BE2C (cell line): ENCODE results near the gene LAMTOR1.

Source experiments
- DNase-seq: peaks from one replicate; pipeline ENCODE4 v3.0.0-alpha.2; 2020
- H3K27me3 ChIP-seq: fragments of 250-450 bp; sonication (Bioruptor Pico); 2 replicates; pipeline ENCODE4 v1.5.1; 2020; ENCODE audit warnings: mild to moderate bottlenecking
- H3K36me3 ChIP-seq: fragments of 250-450 bp; sonication (Bioruptor Pico); 2 replicates; pipeline ENCODE4 v1.5.1; 2020; ENCODE audit warnings: mild to moderate bottlenecking
- H3K4me1 ChIP-seq: fragments of 250-450 bp; sonication (Bioruptor Pico); 2 replicates; pipeline ENCODE4 v1.5.1; 2020
- H3K4me3 ChIP-seq: 2 replicates; pipeline ENCODE4 v1.5.1; 2011; ENCODE audit warnings: low read depth, low read length
- H3K9me3 ChIP-seq: fragments of 250-450 bp; sonication (Bioruptor Pico); 2 replicates; pipeline ENCODE4 v1.5.1; 2020
- TF ChIP-seq, protein P1 (sequence below): IDR thresholded peaks from 2 replicates; pipeline ENCODE4 v1.5.1; 2012; ENCODE audit warnings: mild to moderate bottlenecking, low read depth, low read length

LAMTOR1 gene

DNA sequence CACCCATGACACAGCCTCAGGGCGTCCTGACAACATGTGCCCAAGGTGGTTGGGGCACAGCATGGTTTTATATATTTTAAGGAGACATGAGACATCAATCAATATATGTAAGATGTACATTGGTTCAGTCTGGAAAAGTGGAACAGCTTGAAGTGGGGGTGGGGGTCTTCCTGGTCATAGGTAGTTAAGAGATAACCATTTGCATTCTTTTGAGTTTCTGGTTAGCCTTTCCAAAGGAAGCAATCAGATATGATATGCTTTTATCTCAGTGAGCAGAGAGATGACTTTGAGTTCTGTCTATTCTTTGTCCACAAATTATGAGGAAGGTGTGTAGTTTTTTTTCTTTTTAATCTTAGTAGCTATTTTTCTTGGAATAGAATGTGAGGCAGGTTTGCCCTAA, 19.5 kb upstream of the LAMTOR1 start:
- Histone ChIP-seq H3K9me3 (no peaks in the 10 kb centered on the region), H3K27me3 (no peaks in the 10 kb centered on the region), H3K4me3 (no peak overlapping the region), H3K36me3 (no peaks in the 10 kb centered on the region), H3K4me1 (no peaks in the 10 kb centered on the region)
- no peak for DNase-seq
- TF ChIP-seq, protein P1, sequence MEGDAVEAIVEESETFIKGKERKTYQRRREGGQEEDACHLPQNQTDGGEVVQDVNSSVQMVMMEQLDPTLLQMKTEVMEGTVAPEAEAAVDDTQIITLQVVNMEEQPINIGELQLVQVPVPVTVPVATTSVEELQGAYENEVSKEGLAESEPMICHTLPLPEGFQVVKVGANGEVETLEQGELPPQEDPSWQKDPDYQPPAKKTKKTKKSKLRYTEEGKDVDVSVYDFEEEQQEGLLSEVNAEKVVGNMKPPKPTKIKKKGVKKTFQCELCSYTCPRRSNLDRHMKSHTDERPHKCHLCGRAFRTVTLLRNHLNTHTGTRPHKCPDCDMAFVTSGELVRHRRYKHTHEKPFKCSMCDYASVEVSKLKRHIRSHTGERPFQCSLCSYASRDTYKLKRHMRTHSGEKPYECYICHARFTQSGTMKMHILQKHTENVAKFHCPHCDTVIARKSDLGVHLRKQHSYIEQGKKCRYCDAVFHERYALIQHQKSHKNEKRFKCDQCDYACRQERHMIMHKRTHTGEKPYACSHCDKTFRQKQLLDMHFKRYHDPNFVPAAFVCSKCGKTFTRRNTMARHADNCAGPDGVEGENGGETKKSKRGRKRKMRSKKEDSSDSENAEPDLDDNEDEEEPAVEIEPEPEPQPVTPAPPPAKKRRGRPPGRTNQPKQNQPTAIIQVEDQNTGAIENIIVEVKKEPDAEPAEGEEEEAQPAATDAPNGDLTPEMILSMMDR: no peak

DNA sequence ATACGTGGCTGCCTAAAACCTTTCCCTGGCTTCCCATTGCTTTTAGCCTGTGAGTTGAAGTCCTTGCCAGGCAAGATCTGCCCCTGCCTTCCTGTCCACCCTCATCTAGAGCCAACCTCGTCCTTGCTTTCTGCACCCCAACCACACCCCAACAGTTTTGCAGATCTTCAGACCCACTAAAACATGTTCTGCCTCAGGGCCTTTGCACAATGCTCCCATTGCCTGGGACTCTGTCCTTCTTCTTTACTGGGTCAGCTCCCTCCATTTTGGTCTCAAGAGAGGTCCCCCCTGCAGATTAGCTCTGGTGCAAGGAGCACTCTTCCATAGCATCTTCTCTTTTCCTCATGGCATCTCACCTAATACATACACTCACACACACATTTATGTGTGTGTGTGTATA, 17.8 kb upstream of the LAMTOR1 start:
- no peaks in the 10 kb centered on the region for H3K36me3 ChIP-seq
- TF ChIP-seq, protein P1: no peak

DNA sequence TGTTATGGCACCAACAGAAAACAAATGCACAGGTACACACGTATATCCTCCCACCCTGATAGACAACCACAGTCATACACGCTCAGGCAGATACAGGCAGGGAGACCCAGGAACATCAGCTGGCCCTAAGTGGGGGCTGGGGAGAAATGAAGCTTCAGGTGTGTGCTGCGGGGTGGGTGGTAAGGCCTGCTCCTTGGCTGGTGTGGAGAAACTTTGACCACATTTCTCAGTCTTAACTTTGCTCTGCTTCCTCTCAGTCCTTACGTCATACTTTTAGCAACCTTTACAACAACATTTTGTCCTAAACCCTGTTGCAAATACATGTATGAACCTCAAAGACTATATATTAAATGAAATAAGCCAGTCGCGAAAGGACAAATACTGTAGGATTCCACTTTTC, 16.1 kb upstream of the LAMTOR1 start:
- no peaks in the 10 kb centered on the region for H3K36me3 ChIP-seq
- TF ChIP-seq, protein P1: no peak
- no peak for DNase-seq
- no peaks in the 10 kb centered on the region for H3K4me1 ChIP-seq
- no peaks in the 10 kb centered on the region for H3K27me3 ChIP-seq
- no peak overlapping the region for H3K4me3 ChIP-seq
- H3K9me3 ChIP-seq: no peaks in the 10 kb centered on the region

More for the DNA sequence above, 17.8 kb upstream of the LAMTOR1 start:
- no peaks in the 10 kb centered on the region for H3K27me3 ChIP-seq
- no peak overlapping the region for H3K4me3 ChIP-seq
- DNase-seq: no peak
- H3K9me3 ChIP-seq: no peaks in the 10 kb centered on the region
- no peaks in the 10 kb centered on the region for H3K4me1 ChIP-seq

DNA sequence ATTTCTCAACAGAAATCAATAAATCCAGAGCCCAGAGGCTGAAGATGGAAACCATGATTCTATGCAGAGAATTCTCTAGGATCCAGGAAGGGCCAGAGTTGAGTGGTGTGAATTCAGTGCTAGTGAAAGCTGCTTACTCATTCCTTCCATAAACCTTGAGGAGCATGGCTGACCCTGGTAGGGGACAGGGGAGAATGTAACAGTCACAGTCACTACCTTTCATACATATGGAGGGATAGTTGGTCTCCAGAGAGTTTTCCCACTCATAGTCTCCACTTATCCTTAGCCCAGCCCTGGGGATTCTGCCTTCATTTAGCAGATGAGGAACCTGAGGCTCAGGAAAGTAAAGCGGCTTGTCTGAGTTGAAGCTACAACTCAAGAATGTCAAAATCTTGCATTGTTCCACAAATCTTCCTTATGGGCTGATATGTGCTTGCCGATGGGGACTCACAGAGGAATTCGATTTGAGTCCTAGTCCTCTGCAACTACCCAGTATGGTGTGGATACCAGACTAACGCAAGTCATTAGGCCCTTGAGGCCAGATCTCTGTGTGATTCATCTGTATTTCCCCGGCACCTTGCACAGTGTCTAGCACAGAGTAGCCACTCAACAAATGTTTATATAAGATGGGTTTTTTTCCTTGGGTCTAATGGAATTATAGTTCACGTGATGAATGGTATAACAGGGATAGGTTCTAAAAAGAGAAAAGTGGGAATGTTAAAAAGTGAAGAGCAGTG, 13.1 kb upstream of the LAMTOR1 start:
- TF ChIP-seq, protein P1: no peak
- DNase-seq: no peak
- Histone ChIP-seq H3K36me3 (peaks cover 1% of the 10 kb centered on the region; the same call in 1 of the 2 replicates), H3K27me3 (no peaks in the 10 kb centered on the region), H3K9me3 (no peaks in the 10 kb centered on the region), H3K4me1 (peaks cover 8% of the 10 kb centered on the region), H3K4me3 (no peak overlapping the region)

DNA sequence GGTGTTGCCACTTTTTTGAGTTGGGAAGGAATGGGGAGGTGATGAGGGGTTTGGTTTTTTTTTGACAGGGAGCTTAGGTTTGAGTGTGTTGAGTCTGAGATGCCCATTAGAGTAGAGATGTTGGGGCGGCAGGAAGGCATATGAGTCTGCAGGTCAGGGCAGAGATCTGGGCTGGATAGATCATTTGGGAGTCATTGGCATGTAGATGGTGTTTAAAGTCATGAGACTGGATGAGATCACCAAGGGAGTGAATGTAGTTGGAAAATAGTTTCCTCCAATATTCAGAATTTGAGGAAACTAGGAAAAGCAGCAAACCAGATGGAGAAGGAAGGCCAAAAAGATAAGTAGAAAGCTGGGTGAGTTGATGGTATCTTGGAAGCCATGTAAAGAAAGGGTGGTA, 11.5 kb upstream of the LAMTOR1 start:
- no peak overlapping the region for H3K4me3 ChIP-seq
- peaks cover 8% of the 10 kb centered on the region for H3K4me1 ChIP-seq
- DNase-seq: no peak
- no peaks in the 10 kb centered on the region for H3K27me3 ChIP-seq
- TF ChIP-seq, protein P1: no peak
- no peaks in the 10 kb centered on the region for H3K9me3 ChIP-seq
- H3K36me3 ChIP-seq: peaks cover 6% of the 10 kb centered on the region

DNA sequence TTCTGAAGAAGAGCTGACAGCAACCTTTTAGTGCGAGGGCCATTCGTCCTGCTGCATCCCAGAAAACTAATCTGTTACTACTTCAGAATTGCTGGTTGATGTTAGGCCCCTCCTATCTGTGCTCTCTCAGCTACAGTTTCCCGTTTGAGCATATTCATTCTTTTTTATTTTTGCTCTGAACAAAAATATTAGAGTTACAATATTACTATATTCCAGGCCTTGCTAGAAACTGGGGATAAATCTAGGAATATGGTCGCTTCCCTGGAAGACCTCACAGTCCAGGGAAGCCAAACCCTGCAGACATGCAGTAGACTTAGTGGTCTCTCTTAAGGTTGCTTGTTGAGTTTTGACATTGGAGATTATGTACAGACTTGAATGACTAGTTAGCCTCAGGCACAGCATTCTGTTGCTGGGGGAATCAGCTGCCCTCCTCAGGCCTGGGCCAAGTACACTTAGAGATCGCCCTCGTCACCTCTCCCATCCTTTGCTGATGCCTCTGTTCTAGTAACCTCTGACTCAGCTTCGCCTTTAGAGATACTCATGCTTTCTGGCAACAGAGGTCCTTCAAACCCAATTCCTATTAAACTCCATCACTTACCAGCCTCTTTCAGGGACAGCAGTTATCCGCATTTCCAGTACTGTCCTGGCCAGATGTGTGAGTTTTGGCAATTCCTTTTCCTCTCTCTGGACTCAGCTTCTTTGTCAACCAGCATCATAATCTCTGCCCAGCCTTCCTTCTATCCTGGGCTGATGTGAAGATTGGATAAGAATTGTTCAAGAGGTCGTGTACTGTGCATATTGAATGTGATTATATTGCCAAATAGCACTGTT, 10.1 kb upstream of the LAMTOR1 start:
- Histone ChIP-seq H3K9me3 (no peaks in the 10 kb centered on the region), H3K27me3 (no peaks in the 10 kb centered on the region), H3K4me3 (peak overlapping the region; percentile 78), H3K36me3 (peaks cover 6% of the 10 kb centered on the region), H3K4me1 (peaks cover 8% of the 10 kb centered on the region)
- TF ChIP-seq, protein P1: no peak
- no peak for DNase-seq
